ENCODE results near the gene CUL4A.

- TF ChIP-seq, protein P1, sequence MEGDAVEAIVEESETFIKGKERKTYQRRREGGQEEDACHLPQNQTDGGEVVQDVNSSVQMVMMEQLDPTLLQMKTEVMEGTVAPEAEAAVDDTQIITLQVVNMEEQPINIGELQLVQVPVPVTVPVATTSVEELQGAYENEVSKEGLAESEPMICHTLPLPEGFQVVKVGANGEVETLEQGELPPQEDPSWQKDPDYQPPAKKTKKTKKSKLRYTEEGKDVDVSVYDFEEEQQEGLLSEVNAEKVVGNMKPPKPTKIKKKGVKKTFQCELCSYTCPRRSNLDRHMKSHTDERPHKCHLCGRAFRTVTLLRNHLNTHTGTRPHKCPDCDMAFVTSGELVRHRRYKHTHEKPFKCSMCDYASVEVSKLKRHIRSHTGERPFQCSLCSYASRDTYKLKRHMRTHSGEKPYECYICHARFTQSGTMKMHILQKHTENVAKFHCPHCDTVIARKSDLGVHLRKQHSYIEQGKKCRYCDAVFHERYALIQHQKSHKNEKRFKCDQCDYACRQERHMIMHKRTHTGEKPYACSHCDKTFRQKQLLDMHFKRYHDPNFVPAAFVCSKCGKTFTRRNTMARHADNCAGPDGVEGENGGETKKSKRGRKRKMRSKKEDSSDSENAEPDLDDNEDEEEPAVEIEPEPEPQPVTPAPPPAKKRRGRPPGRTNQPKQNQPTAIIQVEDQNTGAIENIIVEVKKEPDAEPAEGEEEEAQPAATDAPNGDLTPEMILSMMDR (conservative IDR thresholded peaks at IDR 0.05), result no peak
- TF ChIP-seq EZH2 (IDR thresholded peaks at IDR 0.05; ENCODE audit: low read depth), result no peak
These were observed 7.6 kb upstream of the CUL4A start for GRCh38 chr13:113201815-113202214.
